ENCODE measurements around the gene PNKD.

PNKD gene

GRCh38 chr2:218370410-218371063 lies 100.2 kb downstream of the PNKD start:
- DNase-seq (ENCODE audit: low read depth), result no peak

GRCh38 chr2:218371983-218372350 lies 101.6 kb downstream of the PNKD start:
- no peak for DNase-seq (ENCODE audit: low read depth)

- DNase-seq (ENCODE audit: low read depth), result no peak
These were observed 104.5 kb downstream of the PNKD start for GRCh38 chr2:218374795-218375194.

DNA sequence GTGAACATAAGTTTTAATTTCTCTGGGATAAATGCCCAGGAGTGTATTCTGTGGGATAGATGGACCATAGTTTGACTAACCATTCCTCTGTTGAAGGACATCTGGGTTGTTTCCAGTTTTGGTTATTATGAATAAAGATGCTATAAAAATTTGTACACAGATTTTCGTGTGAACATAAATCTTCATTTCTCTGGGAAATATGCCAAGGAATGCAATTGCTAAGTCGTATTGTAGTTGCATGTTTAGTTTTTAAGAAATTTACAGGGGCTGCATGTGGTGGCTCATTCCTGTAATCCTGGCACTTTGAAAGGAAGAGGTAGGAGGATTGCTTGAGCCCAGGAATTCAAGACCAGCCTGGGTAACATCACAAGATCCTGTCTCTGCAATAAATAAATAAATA lies 104.9 kb downstream of the PNKD start:
- no peak for DNase-seq (ENCODE audit: low read depth)

DNA sequence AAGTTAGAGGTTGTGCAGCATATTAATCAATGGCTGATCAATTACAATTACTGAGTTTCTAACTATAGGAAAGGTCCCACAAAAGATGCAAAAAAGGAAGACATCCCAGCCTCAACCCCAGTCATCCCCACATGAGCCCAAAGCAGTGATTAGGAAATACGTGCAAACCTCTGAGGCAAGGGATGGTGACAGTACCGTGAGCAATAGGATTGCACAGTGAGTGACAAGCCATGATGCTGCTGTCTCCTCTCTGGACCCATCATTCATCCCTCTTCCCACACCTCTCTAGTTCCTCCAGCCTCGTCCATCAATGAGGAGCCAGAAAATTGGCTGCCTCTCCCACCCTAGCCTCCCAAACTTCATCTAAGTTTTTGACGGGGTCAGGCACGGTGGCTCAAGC lies 107.7 kb downstream of the PNKD start:
- DNase-seq (ENCODE audit: low read depth), result no peak

DNA sequence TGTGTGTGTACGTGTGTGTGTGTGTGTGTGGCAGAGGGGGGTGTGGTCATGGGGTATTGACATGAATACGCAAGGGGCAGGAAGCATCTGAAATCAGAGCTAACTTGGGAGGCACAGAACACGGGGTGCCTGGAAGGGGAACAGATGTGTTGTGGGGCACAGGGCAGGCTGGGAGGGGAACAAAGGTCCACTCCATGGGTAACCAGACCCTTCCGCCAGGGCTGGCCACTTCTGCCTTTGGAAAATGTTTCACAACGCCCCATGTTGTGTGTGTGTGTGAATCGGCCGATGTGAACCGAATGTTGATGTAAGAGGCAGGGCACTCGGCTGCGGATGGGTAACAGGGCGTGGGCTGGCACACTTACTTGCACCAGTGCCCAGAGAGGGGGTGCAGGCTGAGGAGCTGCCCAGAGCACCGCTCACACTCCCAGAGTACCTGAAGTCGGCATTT lies 111.6 kb downstream of the PNKD start, which contains the start of gene SLC11A1:
Gene SLC11A1, plus strand, starts transcription at position 358 of the 451 bp plus-strand sequence. CDS start 96 bp downstream, outside the sequence.
- no peak for DNase-seq (ENCODE audit: low read depth)

GRCh38 chr2:218382785-218383184 lies 112.5 kb downstream of the PNKD start:
- DNase-seq (ENCODE audit: low read depth), result no peak

- DNase-seq (ENCODE audit: low read depth), result no peak
These were observed 113.7 kb downstream of the PNKD start for GRCh38 chr2:218383892-218384519.

DNA sequence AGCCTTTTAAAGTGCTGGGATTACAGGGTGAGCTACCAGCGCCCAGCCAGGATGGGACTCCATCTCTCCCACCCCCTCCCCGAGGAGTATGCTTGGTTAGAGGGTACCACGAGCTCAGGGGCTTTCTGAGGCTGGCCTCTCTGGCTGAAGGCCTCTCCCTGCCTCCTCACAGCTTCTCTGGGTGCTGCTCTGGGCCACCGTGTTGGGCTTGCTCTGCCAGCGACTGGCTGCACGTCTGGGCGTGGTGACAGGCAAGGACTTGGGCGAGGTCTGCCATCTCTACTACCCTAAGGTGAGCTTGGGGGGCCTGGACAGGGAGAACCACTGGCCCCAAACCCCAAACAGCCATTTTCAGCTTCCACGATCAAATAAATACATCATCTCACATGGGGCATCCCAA lies 114.7 kb downstream of the PNKD start:
- no peak for DNase-seq (ENCODE audit: low read depth)

DNA sequence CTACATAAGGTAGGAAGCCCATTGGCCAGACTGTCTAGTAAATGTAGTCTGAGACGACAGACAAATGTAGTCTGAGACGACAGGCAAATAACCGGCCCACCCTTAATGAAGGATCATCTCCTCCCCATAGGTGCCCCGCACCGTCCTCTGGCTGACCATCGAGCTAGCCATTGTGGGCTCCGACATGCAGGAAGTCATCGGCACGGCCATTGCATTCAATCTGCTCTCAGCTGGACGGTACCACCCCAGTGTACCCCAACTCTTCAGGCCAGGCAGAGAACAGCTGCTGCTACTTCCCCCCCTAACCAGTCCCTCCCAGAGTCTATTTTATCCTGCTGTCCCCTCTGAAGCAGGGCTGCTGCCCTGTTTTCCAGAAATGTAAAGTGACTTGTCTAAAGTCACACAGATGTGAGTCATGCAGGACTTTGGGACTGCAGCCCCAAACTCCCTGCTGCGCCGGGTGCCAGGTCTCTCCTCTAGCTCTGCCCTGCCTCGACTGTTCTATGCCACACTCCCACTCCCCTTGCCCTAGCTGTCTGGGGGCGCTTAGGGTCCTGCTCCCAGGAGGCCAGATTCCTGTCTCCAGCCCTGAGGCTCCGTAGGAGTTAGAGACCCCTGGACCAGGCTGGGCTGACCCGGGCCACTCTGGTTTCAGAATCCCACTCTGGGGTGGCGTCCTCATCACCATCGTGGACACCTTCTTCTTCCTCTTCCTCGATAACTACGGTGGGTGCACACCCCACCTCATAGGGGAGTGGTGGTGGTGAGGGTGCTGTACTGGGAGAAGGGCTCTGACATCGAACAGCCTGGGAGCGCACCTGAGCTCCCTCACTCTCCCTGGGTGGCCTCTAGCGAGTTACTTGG lies 116.4 kb downstream of the PNKD start:
- DNase-seq (ENCODE audit: low read depth), result no peak

GRCh38 chr2:218387369-218388194 lies 117.3 kb downstream of the PNKD start:
- no peak for DNase-seq (ENCODE audit: low read depth)

DNA sequence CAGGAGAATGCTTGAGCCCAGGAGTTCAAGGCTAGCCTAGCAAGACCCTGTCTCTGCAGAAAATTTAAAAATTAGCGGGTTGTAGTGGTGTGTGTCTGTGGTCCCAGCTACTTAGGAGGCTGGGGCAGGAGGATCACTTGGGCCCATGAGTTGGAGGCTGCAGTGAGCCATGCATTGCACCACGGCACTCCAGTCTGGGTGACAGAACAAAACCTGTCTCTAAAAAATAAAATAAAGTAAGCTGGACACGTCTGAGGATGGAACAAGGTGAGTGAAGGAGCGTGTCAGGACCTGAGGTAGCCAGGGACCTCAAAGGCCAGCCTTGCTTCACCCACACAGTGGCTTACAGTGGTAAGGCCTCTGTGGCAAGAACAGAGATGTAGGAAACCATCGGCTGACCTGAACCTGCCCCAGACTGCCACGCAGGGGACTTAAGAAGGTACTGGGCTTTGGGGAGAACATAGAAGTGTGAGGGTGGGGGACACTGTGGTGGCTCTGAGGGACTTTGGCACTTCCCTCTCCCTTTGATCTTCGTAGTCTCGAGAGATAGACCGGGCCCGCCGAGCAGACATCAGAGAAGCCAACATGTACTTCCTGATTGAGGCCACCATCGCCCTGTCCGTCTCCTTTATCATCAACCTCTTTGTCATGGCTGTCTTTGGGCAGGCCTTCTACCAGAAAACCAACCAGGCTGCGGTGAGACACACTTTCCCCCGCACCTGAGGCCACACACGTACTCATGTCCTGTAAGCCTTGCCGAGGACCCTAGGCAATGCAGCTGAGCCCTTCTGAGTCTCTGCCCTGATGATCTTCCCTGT lies 119.2 kb downstream of the PNKD start:
- no peak for DNase-seq (ENCODE audit: low read depth)

- DNase-seq (ENCODE audit: low read depth), result no peak
These were observed 120.9 kb downstream of the PNKD start for GRCh38 chr2:218391202-218391601.

- DNase-seq (ENCODE audit: low read depth), result no peak
These were observed 122.1 kb downstream of the PNKD start for GRCh38 chr2:218392459-218392858.

DNA sequence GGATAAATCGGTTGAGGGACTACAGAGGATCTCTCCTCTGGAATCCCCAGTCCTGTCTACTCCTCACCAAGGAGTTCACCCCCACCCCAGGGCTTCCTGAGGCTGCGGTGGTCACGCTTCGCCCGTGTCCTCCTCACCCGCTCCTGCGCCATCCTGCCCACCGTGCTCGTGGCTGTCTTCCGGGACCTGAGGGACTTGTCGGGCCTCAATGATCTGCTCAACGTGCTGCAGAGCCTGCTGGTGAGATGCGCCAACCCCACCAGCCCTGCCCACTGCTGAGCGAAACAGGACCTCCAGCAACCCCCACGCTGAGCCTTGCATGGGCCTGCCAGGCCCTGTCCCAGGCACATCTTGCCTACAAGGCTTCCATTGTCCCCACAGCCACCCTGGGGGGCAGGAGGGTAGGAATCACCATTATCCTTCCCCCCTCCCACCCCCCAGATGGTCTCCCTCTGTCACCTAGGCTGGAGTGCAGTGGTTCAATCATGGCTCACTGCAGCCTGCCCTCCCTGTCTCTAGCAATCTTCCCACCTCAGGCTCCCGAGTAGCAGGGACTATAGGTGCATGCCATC lies 122.7 kb downstream of the PNKD start:
- DNase-seq (ENCODE audit: low read depth), result no peak

GRCh38 chr2:218393750-218394290 lies 123.5 kb downstream of the PNKD start:
- DNase-seq (ENCODE audit: low read depth), result no peak

- no peak for DNase-seq (ENCODE audit: low read depth)
These were observed 124.2 kb downstream of the PNKD start for GRCh38 chr2:218394298-218395089.

GRCh38 chr2:218395090-218395444 lies 124.7 kb downstream of the PNKD start:
- DNase-seq (ENCODE audit: low read depth), result no peak

DNA sequence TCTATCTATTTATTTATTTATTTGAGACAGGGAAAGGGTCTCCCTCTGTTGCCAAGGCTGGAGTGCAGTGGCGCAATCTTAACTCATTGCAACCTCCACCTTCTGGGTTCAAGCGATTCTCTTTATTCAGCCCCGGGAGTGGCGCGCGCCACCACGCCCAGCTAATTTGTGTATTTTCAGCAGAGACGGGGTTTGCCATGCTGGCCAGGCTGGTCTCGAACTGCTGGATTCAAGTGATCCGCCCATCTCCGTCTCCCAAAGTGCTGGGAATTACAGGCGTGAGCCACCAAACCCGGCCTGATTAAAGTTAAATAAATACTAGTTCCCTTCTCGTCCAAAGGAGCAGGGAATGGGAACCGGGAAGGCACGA lies 125.1 kb downstream of the PNKD start:
- no peak for DNase-seq (ENCODE audit: low read depth)
